ENCODE results near the gene VPS25. TPM values are rescaled to one million over a fixed set of nuclear protein-coding genes. Genes with fewer than 3 reads are reported as not detected.
A peak's percentile ranks its signal among the peaks of the same experiment; 100 is the strongest.

VPS25 gene
- polyA plus RNA-seq, 3 donors: 71.3 to 125 (median 104) TPM

- H3K27ac Mint-ChIP-seq: peak overlapping the region in 2 of 7 donors; percentile 7 to 54
- H3K27ac ChIP-seq (ENCODE audit: low read depth in 1 of 2, low read length in 2 of 2): no peak overlapping the region
- no peak overlapping the region for H3K4me3 Mint-ChIP-seq
Measured at GRCh38 chr17:42818379-42818778, 45.1 kb downstream of the VPS25 start.

DNA sequence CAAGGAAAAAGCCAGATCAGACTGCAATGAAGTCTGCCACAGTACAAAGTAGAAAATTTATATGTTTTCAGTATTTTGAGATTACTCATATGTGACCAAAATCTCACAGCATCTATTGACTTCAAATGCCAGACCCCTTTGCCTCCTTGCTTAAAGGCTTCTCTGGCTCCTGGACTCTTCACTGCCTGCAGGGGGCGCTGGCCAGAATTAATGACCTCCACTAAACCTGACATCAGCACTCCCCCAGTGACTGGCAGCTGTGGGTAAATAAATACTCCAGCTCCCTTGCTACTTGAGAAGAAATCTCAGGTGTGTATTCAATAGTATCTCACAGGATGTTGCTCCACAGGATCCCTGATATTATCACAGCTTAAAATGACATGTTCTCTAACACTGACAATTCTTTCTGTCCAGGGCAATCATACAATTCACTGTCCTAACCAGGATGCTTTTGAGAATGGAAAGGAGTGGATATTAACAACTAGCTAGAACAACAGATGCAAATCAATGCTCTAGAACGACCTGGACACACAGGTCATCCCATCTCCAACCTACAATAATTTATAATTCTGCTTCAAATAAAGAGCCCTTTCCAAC, 46.8 kb downstream of the VPS25 start:
- H3K4me1 Mint-ChIP-seq: peaks cover 10% of the 10 kb centered on the region
- no peak overlapping the region for H3K4me2 ChIP-seq (replicated peaks; ENCODE audit: extremely low read depth, low read length, poor library complexity, severe bottlenecking)
- peaks cover 0 to 2% (median 0%) of the 10 kb centered on the region in 3 donors for H3K27me3 Mint-ChIP-seq (ENCODE audit: low read depth in 3 of 3)
- H3K9me3 Mint-ChIP-seq: peaks cover 0 to 2% (median 0%) of the 10 kb centered on the region in 7 donors
- no peak overlapping the region for H3K4me3 ChIP-seq (replicated peaks in 1 of 3; ENCODE audit: low read depth in 2 of 3, low read length in 3 of 3)
- H3K9me3 ChIP-seq (replicated peaks in 1 of 2; ENCODE audit: control insufficient read depth in 1 of 2, insufficient read depth in 1 of 2, low read length in 2 of 2): no peaks in the 10 kb centered on the region
- DNase-seq: peak; percentile 49 to 67 (median 54)
- H3K36me3 ChIP-seq (replicated peaks in 1 of 2; ENCODE audit: control insufficient read depth in 1 of 2, insufficient read depth in 2 of 2, low read length in 2 of 2): peaks cover 63 to 73% of the 10 kb centered on the region in 2 donors
- H4K20me1 ChIP-seq (ENCODE audit: insufficient read depth, low read length): peaks cover 13% of the 10 kb centered on the region
- peaks cover 10 to 19% of the 10 kb centered on the region in 2 donors for H3K4me1 ChIP-seq (ENCODE audit: control insufficient read depth in 1 of 2, insufficient read depth in 2 of 2, low read length in 2 of 2)
- H3K4me3 Mint-ChIP-seq: no peak overlapping the region
- H3K79me2 ChIP-seq (ENCODE audit: insufficient read depth, low read length): peaks cover 34% of the 10 kb centered on the region
- H3K27me3 ChIP-seq (ENCODE audit: control insufficient read depth in 2 of 2, insufficient read depth in 2 of 2, low read length in 2 of 2): no peaks in the 10 kb centered on the region
- peak; percentile 91 for TF ChIP-seq CTCF (IDR thresholded peaks at IDR 0.05)
- WGBS (ENCODE audit: insufficient coverage): no CpG with 5 or more reads among the region's 2 CpGs
- intact Hi-C loops (cut with micrococcal nuclease): loop anchor here in 1 of 2 donors (5.0 kb wide), 1 partner anchor 48 kb away; the partner anchor contains the start of gene VPS25
- H3K36me3 Mint-ChIP-seq: peaks cover 59 to 77% of the 10 kb centered on the region in 2 donors
- H2AFZ ChIP-seq (ENCODE audit: insufficient read depth, low read depth, low read length, poor library complexity, severe bottlenecking): no peak overlapping the region
- no peak overlapping the region for H3K27ac ChIP-seq (ENCODE audit: low read depth in 1 of 2, low read length in 2 of 2)
- H3K27ac Mint-ChIP-seq: peak overlapping the region in 2 of 7 donors; percentile 21 to 55
- no peak overlapping the region for H3K9ac ChIP-seq (ENCODE audit: insufficient read depth, low read length, poor library complexity, severe bottlenecking)

More at GRCh38 chr17:42818379-42818778, 45.1 kb downstream of the VPS25 start:
- H3K27me3 Mint-ChIP-seq (ENCODE audit: low read depth in 3 of 3): peaks cover 0 to 2% (median 0%) of the 10 kb centered on the region in 3 donors
- WGBS (ENCODE audit: insufficient coverage): 95% methylated on average over 3 of the region's 5 CpGs
- peaks cover 13% of the 10 kb centered on the region for H4K20me1 ChIP-seq (ENCODE audit: insufficient read depth, low read length)
- intact Hi-C loops (cut with micrococcal nuclease): no loop called here
- no peak overlapping the region for H3K4me3 ChIP-seq (replicated peaks in 1 of 3; ENCODE audit: low read depth in 2 of 3, low read length in 3 of 3)
- no peak for DNase-seq
- H3K9me3 ChIP-seq (replicated peaks in 1 of 2; ENCODE audit: control insufficient read depth in 1 of 2, insufficient read depth in 1 of 2, low read length in 2 of 2): no peaks in the 10 kb centered on the region
- no peak for TF ChIP-seq CTCF (IDR thresholded peaks at IDR 0.05)
- no peaks in the 10 kb centered on the region for H3K9me3 Mint-ChIP-seq
- H3K79me2 ChIP-seq (ENCODE audit: insufficient read depth, low read length): peaks cover 26% of the 10 kb centered on the region
- no peak overlapping the region for H3K9ac ChIP-seq (ENCODE audit: insufficient read depth, low read length, poor library complexity, severe bottlenecking)
- peaks cover 4 to 10% of the 10 kb centered on the region in 2 donors for H3K4me1 ChIP-seq (ENCODE audit: control insufficient read depth in 1 of 2, insufficient read depth in 2 of 2, low read length in 2 of 2)
- H3K4me1 Mint-ChIP-seq: peaks cover 4% of the 10 kb centered on the region
- no peaks in the 10 kb centered on the region for H3K27me3 ChIP-seq (ENCODE audit: control insufficient read depth in 2 of 2, insufficient read depth in 2 of 2, low read length in 2 of 2)
- peaks cover 76 to 93% of the 10 kb centered on the region in 2 donors for H3K36me3 Mint-ChIP-seq
- no peak overlapping the region for H2AFZ ChIP-seq (ENCODE audit: insufficient read depth, low read depth, low read length, poor library complexity, severe bottlenecking)
- peaks cover 80 to 90% of the 10 kb centered on the region in 2 donors for H3K36me3 ChIP-seq (replicated peaks in 1 of 2; ENCODE audit: control insufficient read depth in 1 of 2, insufficient read depth in 2 of 2, low read length in 2 of 2)
- no peak overlapping the region for H3K4me2 ChIP-seq (replicated peaks; ENCODE audit: extremely low read depth, low read length, poor library complexity, severe bottlenecking)

Measured in CD14-positive monocyte (primary cell).